LNCAP (cell line): ENCODE data around the gene PSEN2.

ENCODE experiments used
- CTCF ChIP-seq: fragments of 450-650 bp; IDR thresholded peaks from 2 replicates; pipeline ENCODE4 v1.5.1; 2017; ENCODE audit warnings: mild to moderate bottlenecking

PSEN2 gene

GRCh38 chr1:226902601-226903000 lies 32.2 kb downstream of the PSEN2 start:
- TF ChIP-seq CTCF: no peak

- no peak for TF ChIP-seq CTCF
These were observed 33.7 kb downstream of the PSEN2 start for GRCh38 chr1:226903819-226904716.

GRCh38 chr1:226904772-226905171 lies 34.4 kb downstream of the PSEN2 start:
- no peak for TF ChIP-seq CTCF

GRCh38 chr1:226908419-226908818 lies 38.0 kb downstream of the PSEN2 start:
- no peak for TF ChIP-seq CTCF

GRCh38 chr1:226908913-226909312 lies 38.5 kb downstream of the PSEN2 start:
- no peak for TF ChIP-seq CTCF

GRCh38 chr1:226912587-226913176 lies 42.3 kb downstream of the PSEN2 start:
- no peak; the same call in 1 of the 2 replicates for TF ChIP-seq CTCF

GRCh38 chr1:226915672-226915995 lies 45.2 kb downstream of the PSEN2 start:
- no peak for TF ChIP-seq CTCF
